Common myeloid progenitor, CD34-positive (primary cell): Measurements from ENCODE around the gene TCIRG1.

Experiments used
- CTCF ChIA-PET: fragments of 350-600 bp; sonication (Branson Sonifier 250); formaldehyde crosslinking; loops from one replicate; lab custom pipeline; 2021; ENCODE audit warnings: antibody characterized with exemption; lab: Charles Lee
- POLR2A ChIA-PET: fragments of 350-600 bp; sonication (Branson Sonifier 250); formaldehyde crosslinking; loops from one replicate; lab custom pipeline; 2021; ENCODE audit warnings: antibody characterized with exemption; lab: Charles Lee
- DNase-seq, 3 donors: peaks; one replicate each; pipeline versions ENCODE4 v3.0.0 to v3.0.0-alpha.2; 2013
- H3K27ac ChIP-seq, 2 experiments: 1 replicate in 1 of 2; 2 replicates in 1 of 2; pipeline ENCODE4 v1.7.0; 2013; ENCODE audit warnings: inconsistent platforms in 2 of 2, low read length in 2 of 2, mild to moderate bottlenecking in 2 of 2, low read depth in 1 of 2, moderate library complexity in 1 of 2; ENCODE audit not compliant: severe bottlenecking in 2 of 2, insufficient read depth in 1 of 2, poor library complexity in 1 of 2
- H3K27me3 ChIP-seq, 5 experiments: replicated peaks in 2 of 5; 1 replicate in 3 of 5; 2 replicates in 2 of 5; pipeline versions ENCODE4 v1.6.1 to v1.7.0; 2013; ENCODE audit warnings: low read length in 4 of 5, mild to moderate bottlenecking in 2 of 5, moderate library complexity in 2 of 5, inconsistent platforms in 1 of 5; ENCODE audit not compliant: insufficient read depth in 5 of 5, control insufficient read depth in 4 of 5
- H3K36me3 ChIP-seq, 4 experiments: 1 replicate in 2 of 4; 2 replicates in 2 of 4; pipeline versions ENCODE4 v1.6.1 to v1.7.0; 2013; ENCODE audit warnings: low read length in 3 of 4, control low read depth in 1 of 4, mild to moderate bottlenecking in 1 of 4; ENCODE audit not compliant: control insufficient read depth in 4 of 4, insufficient read depth in 4 of 4
- H3K4me1 ChIP-seq, 4 experiments: 1 replicate in 3 of 4; 2 replicates in 1 of 4; pipeline versions ENCODE4 v1.6.1 to v1.7.1; 2013; ENCODE audit warnings: low read length in 3 of 4, mild to moderate bottlenecking in 3 of 4, control low read depth in 1 of 4, inconsistent platforms in 1 of 4, moderate library complexity in 1 of 4; ENCODE audit not compliant: control insufficient read depth in 4 of 4, insufficient read depth in 4 of 4; ENCODE audit errors: control extremely low read depth in 1 of 4
- H3K4me3 ChIP-seq, 7 experiments: 1 replicate in 4 of 7; 2 replicates in 3 of 7; pipeline versions ENCODE4 v1.5.1 to v1.7.0; 2013; ENCODE audit warnings: mild to moderate bottlenecking in 7 of 7, low read length in 6 of 7, moderate library complexity in 6 of 7, inconsistent platforms in 2 of 7, low read depth in 2 of 7, control low read depth in 1 of 7; ENCODE audit not compliant: insufficient read depth in 4 of 7, control insufficient read depth in 1 of 7; ENCODE audit errors: extremely low read depth in 1 of 7
- H3K9me3 ChIP-seq, 5 experiments: 1 replicate in 4 of 5; 2 replicates in 1 of 5; pipeline versions ENCODE4 v1.6.1 to v1.7.1; 2013; ENCODE audit warnings: low read length in 4 of 5, mild to moderate bottlenecking in 2 of 5, inconsistent platforms in 1 of 5, low read depth in 1 of 5, moderate library complexity in 1 of 5; ENCODE audit not compliant: control insufficient read depth in 4 of 5, insufficient read depth in 2 of 5; ENCODE audit errors: control extremely low read depth in 1 of 5
- WGBS: methylation state at CpG from one replicate; pipeline ENCODE4 v1.1.5; 2013; ENCODE audit not compliant: insufficient coverage; 5-methylcytosine and 5-hydroxymethylcytosine counted together

TCIRG1 gene

GRCh38 chr11:68049509-68050370, 10.9 kb downstream of the TCIRG1 start:
- DNase-seq = no peak
- no peak overlapping the region for H3K4me3 ChIP-seq
- WGBS = 97% methylated on average over 40 of the region's 40 CpGs
- H3K27ac ChIP-seq = no peak overlapping the region
- peaks cover 0 to 89% (median 48%) of the 10 kb centered on the region in 4 experiments for H3K36me3 ChIP-seq
- H3K27me3 ChIP-seq = no peaks in the 10 kb centered on the region
- CTCF ChIA-PET = no interaction called here
- POLR2A ChIA-PET = no interaction called here
- no peaks in the 10 kb centered on the region for H3K9me3 ChIP-seq
- no peaks in the 10 kb centered on the region for H3K4me1 ChIP-seq

GRCh38 chr11:68050371-68050841, 11.6 kb downstream of the TCIRG1 start:
- no peak for DNase-seq
- over 99% methylated on average over 17 of the region's 18 CpGs for WGBS
- CTCF ChIA-PET = no interaction called here
- H3K4me3 ChIP-seq = no peak overlapping the region
- no peaks in the 10 kb centered on the region for H3K27me3 ChIP-seq
- no peaks in the 10 kb centered on the region for H3K4me1 ChIP-seq
- no peak overlapping the region for H3K27ac ChIP-seq
- H3K9me3 ChIP-seq = no peaks in the 10 kb centered on the region
- peaks cover 0 to 82% (median 44%) of the 10 kb centered on the region in 4 experiments for H3K36me3 ChIP-seq
- POLR2A ChIA-PET = no interaction called here

DNA sequence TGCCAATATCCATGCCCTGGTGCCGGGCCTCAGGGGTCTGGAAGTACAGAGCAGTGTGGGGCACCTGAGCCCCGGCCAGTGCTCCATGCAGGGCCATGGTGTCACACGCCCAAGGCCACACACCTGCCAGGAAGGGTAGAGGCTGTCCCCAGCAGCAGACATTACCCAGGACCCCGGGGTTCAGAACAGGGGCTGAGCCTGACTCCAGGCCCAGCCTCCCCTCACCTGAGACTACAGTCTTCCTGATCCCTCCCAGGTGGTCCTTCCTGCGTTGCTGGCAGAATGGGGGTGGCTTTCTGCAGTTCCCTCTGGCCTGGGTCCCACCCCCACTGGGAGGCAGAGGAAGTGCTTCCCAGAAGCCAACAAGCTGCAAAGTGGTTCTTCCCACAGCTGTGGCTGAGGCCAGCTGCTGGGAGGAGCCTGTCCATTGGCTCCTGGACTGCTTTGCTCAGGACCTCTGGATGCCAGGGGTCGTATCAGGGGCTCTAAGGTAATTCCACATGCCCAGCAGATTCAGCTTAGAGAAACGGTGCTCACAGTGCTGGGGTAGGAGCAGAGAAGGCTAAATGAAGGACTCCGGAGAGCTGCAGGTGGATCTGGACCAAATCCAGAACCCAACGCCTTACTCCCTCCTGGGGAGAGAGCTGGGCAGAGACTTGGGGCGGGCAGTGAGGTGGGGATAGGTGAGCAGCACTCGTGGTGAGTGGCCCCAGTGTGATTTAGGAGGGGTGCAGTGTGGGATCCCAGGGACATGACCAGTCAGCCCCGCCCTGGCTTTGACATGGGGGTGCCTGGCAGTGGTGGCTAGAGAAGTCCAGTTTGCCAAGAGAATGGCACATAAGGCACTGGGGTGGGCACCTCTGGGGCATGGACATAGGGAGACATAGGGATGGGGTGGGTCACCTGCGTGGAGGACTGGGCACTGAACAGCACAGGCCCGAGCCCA, 12.6 kb downstream of the TCIRG1 start:
- POLR2A ChIA-PET = interaction anchor here (0.8 kb wide), 1 partner anchor 14 kb away, joined by 4 read pairs; no protein-coding TSS in a partner anchor
- CTCF ChIA-PET = interaction anchor here (1.1 to 1.6 kb wide), 2 partner anchors 11 to 14 kb away, joined by 3 to 5 read pairs; no protein-coding TSS in a partner anchor
- H3K27ac ChIP-seq = no peak overlapping the region

GRCh38 chr11:68052137-68052873, 13.5 kb downstream of the TCIRG1 start:
- no peaks in the 10 kb centered on the region for H3K4me1 ChIP-seq
- H3K36me3 ChIP-seq = peaks cover 0 to 67% (median 39%) of the 10 kb centered on the region in 4 experiments
- H3K27ac ChIP-seq = no peak overlapping the region
- ChIA-PET POLR2A (interaction anchor here (0.8 kb wide), 1 partner anchor 15 kb away, joined by 4 read pairs; no protein-coding TSS in a partner anchor), CTCF (interaction anchor here (1.1 to 1.6 kb wide), 3 partner anchors 9 to 13 kb away, joined by 3 to 5 read pairs (median 3); no protein-coding TSS in a partner anchor)
- H3K27me3 ChIP-seq = no peaks in the 10 kb centered on the region
- H3K4me3 ChIP-seq = no peak overlapping the region
- no peaks in the 10 kb centered on the region for H3K9me3 ChIP-seq
- WGBS = 97% methylated on average over 8 of the region's 15 CpGs
- no peak for DNase-seq

More for the DNA sequence above, 12.6 kb downstream of the TCIRG1 start:
- H3K4me1 ChIP-seq = no peaks in the 10 kb centered on the region
- no peaks in the 10 kb centered on the region for H3K27me3 ChIP-seq
- no peak overlapping the region for H3K4me3 ChIP-seq
- no peak for DNase-seq
- 95% methylated on average over 13 of the region's 14 CpGs for WGBS
- peaks cover 0 to 73% (median 40%) of the 10 kb centered on the region in 4 experiments for H3K36me3 ChIP-seq
- no peaks in the 10 kb centered on the region for H3K9me3 ChIP-seq

DNA sequence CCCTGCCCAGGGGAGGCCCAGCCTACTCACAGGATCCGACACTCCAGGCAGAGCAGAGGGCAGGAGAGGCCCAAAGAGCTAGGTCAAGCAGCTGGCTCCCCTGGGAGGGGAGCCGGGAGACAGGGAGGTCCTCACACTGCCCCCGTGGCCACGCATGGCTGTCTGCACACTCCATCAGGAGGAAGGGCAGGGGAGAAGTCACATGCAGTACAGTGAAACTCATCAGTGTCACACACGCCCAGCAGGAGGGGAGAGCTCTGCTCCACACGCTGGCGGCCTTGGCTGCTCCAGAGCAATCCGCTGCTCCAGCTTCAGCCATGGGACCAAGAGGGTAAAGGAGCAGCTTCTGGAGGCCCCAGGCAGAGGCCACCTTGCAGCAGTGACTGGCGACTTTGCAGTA, 14.3 kb downstream of the TCIRG1 start:
- no peak overlapping the region for H3K27ac ChIP-seq
- H3K9me3 ChIP-seq = no peaks in the 10 kb centered on the region
- H3K27me3 ChIP-seq = no peaks in the 10 kb centered on the region
- H3K36me3 ChIP-seq = peaks cover 0 to 65% (median 39%) of the 10 kb centered on the region in 4 experiments
- no peaks in the 10 kb centered on the region for H3K4me1 ChIP-seq
- no peak for DNase-seq
- no peak overlapping the region for H3K4me3 ChIP-seq
- 98% methylated on average over 9 of the region's 9 CpGs for WGBS
- CTCF ChIA-PET = interaction anchor here (1.2 to 1.6 kb wide), 2 partner anchors 8 to 12 kb away, joined by 3 to 5 read pairs; no protein-coding TSS in a partner anchor
- POLR2A ChIA-PET = no interaction called here

DNA sequence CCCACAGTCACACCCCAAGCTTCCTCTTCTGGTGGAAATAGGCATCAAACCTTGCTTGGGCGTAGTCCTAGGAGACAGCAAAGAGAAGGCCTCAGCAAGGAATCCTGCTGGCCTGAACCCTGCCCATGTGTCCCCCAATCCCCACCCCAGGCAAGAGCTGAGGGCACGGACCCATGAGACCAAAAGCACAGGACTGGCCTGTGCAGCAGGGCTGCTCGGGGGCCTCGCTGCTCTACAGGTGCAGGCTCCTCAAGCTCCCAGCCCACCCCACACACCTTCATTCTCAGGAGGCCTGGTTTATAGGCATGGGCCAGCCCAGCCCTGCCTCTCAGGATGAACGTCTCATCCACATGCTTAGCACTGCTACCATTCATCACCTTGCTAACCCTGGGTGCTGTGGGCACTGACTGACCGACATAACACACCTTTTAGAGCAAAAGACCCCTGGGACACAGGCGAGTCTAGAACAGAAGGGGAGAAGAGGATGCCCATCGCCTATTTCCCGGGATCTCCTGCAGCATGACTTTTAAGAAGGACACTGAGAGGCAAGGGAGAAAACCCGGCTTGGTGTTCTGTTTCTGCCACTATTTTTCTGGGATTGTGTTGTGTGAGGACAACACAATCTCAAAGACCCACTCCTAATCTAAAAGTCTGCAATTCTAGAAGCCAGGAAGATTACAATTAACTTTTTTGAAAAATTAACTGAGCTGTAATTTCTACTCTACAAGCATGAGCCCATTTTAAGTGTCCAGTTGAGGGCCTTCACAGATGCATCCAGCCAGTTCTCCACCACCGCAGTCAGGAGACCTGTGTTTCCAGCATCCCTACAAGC, 15.4 kb downstream of the TCIRG1 start:
- WGBS = 98% methylated on average over 4 of the region's 11 CpGs
- Histone ChIP-seq H3K27ac (no peak overlapping the region), H3K27me3 (no peaks in the 10 kb centered on the region), H3K36me3 (peaks cover 2 to 62% (median 36%) of the 10 kb centered on the region in 4 experiments), H3K4me3 (no peak overlapping the region), H3K4me1 (no peaks in the 10 kb centered on the region), H3K9me3 (no peaks in the 10 kb centered on the region)
- ChIA-PET POLR2A (no interaction called here), CTCF (interaction anchor here (1.1 to 1.6 kb wide), 2 partner anchors 11 to 46 kb away, joined by 3 read pairs; no protein-coding TSS in a partner anchor)
- no peak for DNase-seq
